PC-9 (cell line): ENCODE measurements around the gene ISCA2. TPM values are rescaled to one million over a fixed set of nuclear protein-coding genes. Genes with fewer than 3 reads are reported as not detected.

Experiments used
- BruUV-seq: library from RNA; stranded (reverse); fragments of 400-500 nt; replicated peaks from 2 replicates; lab custom pipeline; 2021; lab: Mats Ljungman, UMichigan
- CTCF ChIA-PET: fragments of 300-600 bp; sonication (Branson Sonifier 250); formaldehyde crosslinking; loops from one replicate; lab custom pipeline; 2022; ENCODE audit warnings: antibody characterized with exemption; lab: Charles Lee
- POLR2A ChIA-PET: fragments of 300-600 bp; sonication (Branson Sonifier 250); formaldehyde crosslinking; loops from one replicate; lab custom pipeline; 2022; ENCODE audit warnings: antibody characterized with exemption; ENCODE audit not compliant: unreplicated experiment; lab: Charles Lee
- DNase-seq, 2 experiments: peaks; one replicate each; pipeline versions ENCODE4 v3.0.0 to v3.0.0-alpha.2; 2015 to 2022; ENCODE audit warnings: mixed read lengths in 1 of 2
- H2AFZ ChIP-seq: fragments of 200-600 bp; sonication (generic); 2 replicates; pipeline ENCODE4 v1.8.1; 2017; ENCODE audit warnings: antibody characterized with exemption
- H3F3A ChIP-seq: fragments of 200-600 bp; sonication (generic); 2 replicates; pipeline ENCODE4 v1.8.1; 2017; ENCODE audit warnings: antibody characterized with exemption, mild to moderate bottlenecking, low read depth; ENCODE audit not compliant: insufficient read depth
- H3K27ac ChIP-seq: fragments of 200-600 bp; sonication (generic); 2 replicates; pipeline ENCODE4 v1.6.1; 2016; ENCODE audit warnings: mixed run types
- H3K27me3 ChIP-seq: fragments of 200-600 bp; sonication (generic); 2 replicates; pipeline ENCODE4 v1.6.1; 2016; ENCODE audit warnings: low read depth, mixed run types; ENCODE audit not compliant: insufficient read depth
- H3K36me3 ChIP-seq: fragments of 200-600 bp; sonication (generic); 2 replicates; pipeline ENCODE4 v1.6.1; 2016; ENCODE audit warnings: low read depth, mixed run types
- H3K4me1 ChIP-seq: fragments of 200-600 bp; sonication (generic); replicated peaks from 2 replicates; pipeline ENCODE4 v1.6.1; 2016; ENCODE audit warnings: mixed run types; ENCODE audit not compliant: insufficient read depth
- H3K4me2 ChIP-seq: fragments of 200-600 bp; sonication (generic); 2 replicates; pipeline ENCODE4 v1.6.1; 2017; ENCODE audit warnings: mixed run types
- H3K4me3 ChIP-seq: fragments of 200-600 bp; sonication (generic); 2 replicates; pipeline ENCODE4 v1.6.1; 2016; ENCODE audit warnings: mixed run types
- H3K79me2 ChIP-seq: fragments of 200-600 bp; sonication (generic); 2 replicates; pipeline ENCODE4 v1.6.1; 2017; ENCODE audit warnings: low read depth, mixed run types
- H3K9me2 ChIP-seq: fragments of 200-600 bp; sonication (generic); 2 replicates; pipeline ENCODE4 v1.8.1; 2017; ENCODE audit warnings: mild to moderate bottlenecking; ENCODE audit not compliant: insufficient read depth
- H3K9me3 ChIP-seq: fragments of 200-600 bp; sonication (generic); 2 replicates; pipeline ENCODE4 v1.8.1; 2016; ENCODE audit warnings: low read depth; ENCODE audit not compliant: insufficient read depth
- H4K20me1 ChIP-seq: fragments of 200-600 bp; sonication (generic); 2 replicates; pipeline ENCODE4 v1.8.1; 2017; ENCODE audit not compliant: insufficient read depth
- CTCF ChIP-seq: fragments of 200-600 bp; sonication (generic); conservative IDR thresholded peaks from 2 replicates; pipeline ENCODE4 v1.6.1; 2017; ENCODE audit warnings: mixed run types, antibody characterized with exemption, mild to moderate bottlenecking, moderate library complexity
- EZH2 ChIP-seq: fragments of 200-600 bp; sonication (generic); IDR thresholded peaks from 2 replicates; pipeline ENCODE4 v1.8.0; 2017; ENCODE audit warnings: antibody characterized with exemption, low read depth
- intact Hi-C: fragments of 100-400 bp; cut with micrococcal nuclease; formaldehyde crosslinking; loops from one replicate; pipeline ENCODE4 v1.10.0; 2022; ENCODE audit not compliant: unreplicated experiment
- total RNA-seq: library from RNA; stranded (reverse); gene quantifications from 2 replicates; pipeline ENCODE4 v1.2.3, GENCODE V29; 2021

The ISCA2 gene
- total RNA-seq, 1 experiment from 2014 or later: 86.5 TPM

- Histone ChIP-seq H4K20me1 (no peaks in the 10 kb centered on the region; the same call in 1 of the 2 replicates), H3K36me3 (peaks cover 10% of the 10 kb centered on the region; the same call in 1 of the 2 replicates), H3F3A (peaks cover 21% of the 10 kb centered on the region; the same call in 1 of the 2 replicates), H3K27ac (no peak overlapping the region), H3K4me2 (no peak overlapping the region), H2AFZ (no peak overlapping the region), H3K79me2 (no peaks in the 10 kb centered on the region), H3K4me1 (peaks cover 2% of the 10 kb centered on the region), H3K9me3 (no peaks in the 10 kb centered on the region), H3K27me3 (no peaks in the 10 kb centered on the region), H3K9me2 (no peaks in the 10 kb centered on the region), H3K4me3 (no peak overlapping the region)
- BruUV-seq: no TSS peak
- DNase-seq: no peak
- POLR2A ChIA-PET: interaction anchor here (0.7 kb wide), 1 partner anchor 222 kb away, joined by 5 read pairs; no protein-coding TSS in a partner anchor
- CTCF ChIA-PET: no interaction called here
- TF ChIP-seq EZH2 (no peak), CTCF (no peak)
- intact Hi-C loops: no loop called here
Observed at GRCh38 chr14:74503938-74504335, 10.4 kb downstream of the ISCA2 start.

- no peak for DNase-seq
- POLR2A ChIA-PET: interaction anchor here (0.5 kb wide), 1 partner anchor 166 kb away, joined by 17 read pairs; no protein-coding TSS in a partner anchor
- intact Hi-C loops: no loop called here
- BruUV-seq: no TSS peak
- no peak overlapping the region for H3K4me3 ChIP-seq
- no peak overlapping the region for H2AFZ ChIP-seq
- H3K79me2 ChIP-seq: no peaks in the 10 kb centered on the region
- CTCF ChIA-PET: no interaction called here
- H4K20me1 ChIP-seq: no peaks in the 10 kb centered on the region
- H3K4me2 ChIP-seq: no peak overlapping the region
- TF ChIP-seq EZH2 (no peak), CTCF (no peak)
- H3K9me3 ChIP-seq: no peaks in the 10 kb centered on the region
- H3K4me1 ChIP-seq: no peaks in the 10 kb centered on the region
- H3F3A ChIP-seq: peaks cover 16% of the 10 kb centered on the region; the same call in 1 of the 2 replicates
- peaks cover 7% of the 10 kb centered on the region; the same call in 1 of the 2 replicates for H3K36me3 ChIP-seq
- no peaks in the 10 kb centered on the region for H3K27me3 ChIP-seq
- H3K27ac ChIP-seq: no peak overlapping the region
- no peaks in the 10 kb centered on the region for H3K9me2 ChIP-seq
Observed at GRCh38 chr14:74504412-74504811, 10.8 kb downstream of the ISCA2 start.

GRCh38 chr14:74504874-74505720, 11.5 kb downstream of the ISCA2 start:
- no peak overlapping the region for H3K4me3 ChIP-seq
- H3K9me3 ChIP-seq: no peaks in the 10 kb centered on the region
- H3K27me3 ChIP-seq: no peaks in the 10 kb centered on the region
- H3K4me2 ChIP-seq: no peak overlapping the region
- DNase-seq: no peak
- H3K27ac ChIP-seq: no peak overlapping the region
- H4K20me1 ChIP-seq: no peaks in the 10 kb centered on the region
- peaks cover 10% of the 10 kb centered on the region; the same call in 1 of the 2 replicates for H3F3A ChIP-seq
- no peak for TF ChIP-seq EZH2
- no peak for TF ChIP-seq CTCF
- H3K79me2 ChIP-seq: no peaks in the 10 kb centered on the region
- ChIA-PET CTCF (interaction anchor here (0.5 to 0.6 kb wide), 2 partner anchors 25 to 208 kb away, joined by 3 to 7 read pairs; no protein-coding TSS in a partner anchor), POLR2A (interaction anchor here (0.5 kb wide), 1 partner anchor 165 kb away, joined by 17 read pairs; no protein-coding TSS in a partner anchor)
- no peak overlapping the region for H2AFZ ChIP-seq
- H3K4me1 ChIP-seq: no peaks in the 10 kb centered on the region
- no peaks in the 10 kb centered on the region for H3K9me2 ChIP-seq
- no TSS peak for BruUV-seq
- intact Hi-C loops: no loop called here
- peaks cover 7% of the 10 kb centered on the region; the same call in 1 of the 2 replicates for H3K36me3 ChIP-seq
